Heart left ventricle (tissue), 11 donors: ENCODE results near the gene NONO. TPM values are rescaled to one million over a fixed set of nuclear protein-coding genes. Genes with fewer than 3 reads are reported as not detected.

ENCODE experiments used
- polyA plus RNA-seq, 2 donors: library from polyadenylated mRNA; stranded (reverse); fragments of 200-250 nt; gene quantifications; one replicate each; pipeline ENCODE4 v1.2.3, GENCODE V29; 2013
- total RNA-seq, 9 donors: library from RNA; depleted of rRNA in 2 of 9; stranded (reverse); fragments of >200 nt in 2 of 9; fragmentation: NEBNext Ultra II Directional in 3 of 9; extraction: Animal tissue kit (Norgen Biotek cat#: 25700) in 3 of 9; gene quantifications; one replicate each; pipeline versions ENCODE4 v1.1.0 to v1.2.4, GENCODE V29; 2016 to 2023
- donor health status: ischemic (EF 13 %, LVEDD 7.1; RV severe dilation, severe dysfunction).
- donor health status: healthy with polysubstance abuse.
- donor health status: DM: no; HTN: yes; CAD: no.
- donor health status: DM: no; HTN: no; CAD: no.
- donor health status: ischemic (EF 25% LVEDD 5.7; RV mildly dilated, moderate dysfunction).
- donor health status: healthy.
- donor health status: DM: yes; HTN: yes; CAD: no.
- donor health status: PGD.
- donor health status: nonischemic (EF 23%, LVEDD 6.1; RV moderate dilation, normal function).

The NONO gene
- total and polyA plus RNA-seq, 11 donors = 38.9 to 177 (median 113) TPM

Other genes with a start within 250 kb of the NONO start
- gene SNX12, start 215.3 kb upstream of the NONO start, total RNA-seq = 10 to 100 TPM; 40.2 to 62.5 (median 47.7) TPM
- 10 to 100 TPM; 20.8 to 64.5 TPM for gene SNX12, start 215.3 kb upstream of the NONO start, polyA plus RNA-seq
- gene FOXO4, start 187.8 kb upstream of the NONO start, total RNA-seq = 10 to 100 TPM; 24.5 to 48.7 (median 37.0) TPM
- gene FOXO4, start 187.8 kb upstream of the NONO start, polyA plus RNA-seq = 10 to 100 TPM; 23.2 to 32.7 TPM
- gene CXorf65, start 176.9 kb upstream of the NONO start, total RNA-seq = not detected
- not detected for gene CXorf65, start 176.9 kb upstream of the NONO start, polyA plus RNA-seq
- gene IL2RG, start 172.1 kb upstream of the NONO start, total RNA-seq = 10 to 100 TPM in 2 of 9 donors, 1 to 10 TPM in 4, under 1 TPM in 3; 0.44 to 25.2 (median 2.1) TPM
- 1 to 10 TPM; 1.4 to 2.0 TPM for gene IL2RG, start 172.1 kb upstream of the NONO start, polyA plus RNA-seq
- gene MED12, start 165.0 kb upstream of the NONO start, total RNA-seq = 10 to 100 TPM; 15.0 to 37.4 (median 25.8) TPM
- 1 to 10 TPM; 6.2 to 8.9 TPM for gene MED12, start 165.0 kb upstream of the NONO start, polyA plus RNA-seq
- 1 to 10 TPM in 1 of 9 donors, under 1 TPM in 8; 0.14 to 1.3 (median 0.52) TPM for gene NLGN3, start 138.8 kb upstream of the NONO start, total RNA-seq
- under 1 TPM; 0.15 to 0.19 TPM for gene NLGN3, start 138.8 kb upstream of the NONO start, polyA plus RNA-seq
- gene GJB1, start 60.4 kb upstream of the NONO start, total RNA-seq = not detected
- gene GJB1, start 60.4 kb upstream of the NONO start, polyA plus RNA-seq = not detected
- 10 to 100 TPM; 11.3 to 22.9 (median 15.2) TPM for gene ZMYM3, start 29.5 kb upstream of the NONO start, total RNA-seq
- gene ZMYM3, start 29.5 kb upstream of the NONO start, polyA plus RNA-seq = 1 to 10 TPM; 5.1 to 6.8 TPM
- 100 to 1,000 TPM in 2 of 9 donors, 10 to 100 TPM in 7; 64.2 to 162 (median 84.9) TPM for gene ITGB1BP2, start 18.1 kb downstream of the NONO start, total RNA-seq
- 10 to 100 TPM; 90.4 to 91.7 TPM for gene ITGB1BP2, start 18.1 kb downstream of the NONO start, polyA plus RNA-seq
- 10 to 100 TPM; 14.3 to 27.8 (median 20.8) TPM for gene TAF1, start 82.7 kb downstream of the NONO start, total RNA-seq
- 10 to 100 TPM in 1 of 2 donors, 1 to 10 TPM in 1; 8.8 to 14.0 TPM for gene TAF1, start 82.7 kb downstream of the NONO start, polyA plus RNA-seq
- gene OGT, start 249.5 kb downstream of the NONO start, total RNA-seq = 10 to 100 TPM; 64.8 to 84.1 (median 77.4) TPM
- 10 to 100 TPM; 20.0 to 33.3 TPM for gene OGT, start 249.5 kb downstream of the NONO start, polyA plus RNA-seq